ENCODE measurements around the gene SPANXD. TPM values are rescaled to one million over a fixed set of nuclear protein-coding genes. Genes with fewer than 3 reads are reported as not detected.
"Not testable (repeated sequence)": the region's sequence is repeated elsewhere in the genome, so short reads cannot be mapped to it uniquely, and the experiment has no call there.

Gene SPANXD
- total RNA-seq (2021) = not detected in 2 replicates
- long read RNA-seq = 0 reads

GRCh38 chrX:141698639-141699038, at the start of gene SPANXD:
Gene SPANXD (minus strand): TSS chrX:141698739. CDS start chrX:141698405, 334 bp downstream.
- H2BK5ac ChIP-seq (ENCODE audit: insufficient read length, low read length); DNase-seq; H3K18ac ChIP-seq (ENCODE audit: insufficient read length, low read depth, low read length); H3K36me3 Mint-ChIP-seq (ENCODE audit: insufficient read depth in 1 of 3, low read depth in 3 of 3); H3K23ac ChIP-seq (ENCODE audit: insufficient read length, low read depth, low read length); H3K27me3 ChIP-seq (ENCODE audit: insufficient read depth, low read length); H3K23me2 ChIP-seq (ENCODE audit: insufficient read length, low read depth, low read length, poor library complexity, severe bottlenecking); H3K56ac ChIP-seq (ENCODE audit: insufficient read length, low read depth, low read length); H3K4me2 ChIP-seq (ENCODE audit: insufficient read depth, insufficient read length, low read length); H3K9ac ChIP-seq (ENCODE audit: extremely low read depth, insufficient read length, low read length); H3K79me2 ChIP-seq (ENCODE audit: insufficient read depth, low read length); H4K8ac ChIP-seq (replicated peaks; ENCODE audit: insufficient read length, low read depth, low read length); H3K27ac Mint-ChIP-seq; H3K14ac ChIP-seq (ENCODE audit: insufficient read depth, low read length); H3K27me3 Mint-ChIP-seq (ENCODE audit: low read depth); H3K4me1 Mint-ChIP-seq; H3K27ac ChIP-seq (ENCODE audit: insufficient read length, low read depth, low read length); H2BK120ac ChIP-seq (ENCODE audit: low read depth, low read length, poor library complexity, severe bottlenecking); H2AFZ ChIP-seq (ENCODE audit: low read length); H3K79me1 ChIP-seq (ENCODE audit: insufficient read depth, low read depth, low read length, poor library complexity, severe bottlenecking); H2BK20ac ChIP-seq (ENCODE audit: low read depth, low read length, poor library complexity, severe bottlenecking); H4K20me1 ChIP-seq (ENCODE audit: control insufficient read depth, insufficient read depth, insufficient read length); H4K5ac ChIP-seq (ENCODE audit: insufficient read length, low read depth, low read length); H3K9me3 ChIP-seq (ENCODE audit: control insufficient read depth, low read depth, low read length); H2BK12ac ChIP-seq (ENCODE audit: insufficient read length, low read depth, low read length); H3K4me1 ChIP-seq (ENCODE audit: insufficient read depth, low read length); H2BK15ac ChIP-seq (ENCODE audit: low read depth, low read length); H2AK5ac ChIP-seq (ENCODE audit: insufficient read length, low read length); H3K4ac ChIP-seq (ENCODE audit: low read depth, low read length); H3K4me3 Mint-ChIP-seq; H3T11ph ChIP-seq (ENCODE audit: low read length); H4K91ac ChIP-seq (ENCODE audit: insufficient read length, low read depth, low read length): not testable (repeated sequence)
- peaks cover 21 to 28% of the 10 kb centered on the region in 2 experiments; a peak in 4 of 5 replicates for H3K9me3 Mint-ChIP-seq
- WGBS (ENCODE audit: extremely low coverage, insufficient read length, low lambda C conversion rate) = no CpG with 5 or more reads among the region's 8 CpGs

All from H9 (cell line).